GM21390 (cell line): ENCODE data around the gene UPP2.

ENCODE experiments used
- ATAC-seq: cut with Tn5 transposase; IDR thresholded peaks from one replicate; pipeline ENCODE4 v1.9.1; 2021; ENCODE audit not compliant: unreplicated experiment

UPP2 gene

DNA sequence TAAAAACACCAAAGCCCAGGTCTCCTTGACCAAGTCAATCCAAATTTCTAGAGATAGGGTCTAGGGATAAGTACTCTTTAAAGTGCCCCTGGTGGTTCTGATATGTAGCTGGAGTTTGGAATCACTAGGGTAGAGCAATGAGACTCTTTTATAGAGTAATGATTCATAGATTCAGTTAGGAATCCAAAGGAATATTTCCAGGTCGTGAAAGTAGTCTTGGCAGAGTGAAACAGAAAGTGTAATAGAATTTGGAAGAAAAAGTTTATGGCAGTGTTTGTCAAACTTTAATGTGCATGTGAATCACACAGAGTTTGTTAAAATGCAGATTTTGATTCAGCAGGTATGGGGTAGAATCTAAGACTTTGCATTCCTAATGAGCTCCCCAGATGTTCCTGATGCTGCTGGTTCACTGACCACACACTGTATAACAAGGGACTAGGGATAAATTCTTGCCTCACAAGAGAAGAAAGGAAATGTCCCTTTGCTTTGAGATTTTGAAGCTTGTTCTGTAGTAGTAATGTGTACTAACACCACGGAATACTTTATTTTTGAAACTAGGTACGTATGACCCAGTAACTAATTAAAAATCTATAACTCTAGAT lies 1.8 kb downstream of the UPP2 start:
- ATAC-seq, result no peak

- no peak for ATAC-seq
These were observed 3.2 kb downstream of the UPP2 start for GRCh38 chr2:158104903-158105302.

DNA sequence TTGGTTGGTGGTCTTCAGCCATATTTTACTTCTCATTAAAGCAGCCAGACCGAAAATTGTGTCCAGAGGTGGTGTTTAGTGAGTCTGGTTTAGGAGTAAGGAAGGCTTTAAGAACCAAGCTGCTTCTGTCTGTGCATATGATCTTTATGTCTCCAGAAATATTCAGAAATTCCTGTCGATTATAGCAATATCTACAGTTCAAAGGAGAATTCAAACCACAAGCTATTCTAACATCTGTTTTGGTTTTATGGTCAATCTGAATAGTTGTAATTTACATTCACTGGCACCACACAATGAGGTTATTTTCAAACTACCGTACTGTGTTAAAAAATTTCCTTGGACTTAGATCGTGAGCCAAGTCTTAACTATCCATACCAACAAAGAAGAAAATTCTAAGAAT lies 11.3 kb downstream of the UPP2 start:
- ATAC-seq, result no peak

DNA sequence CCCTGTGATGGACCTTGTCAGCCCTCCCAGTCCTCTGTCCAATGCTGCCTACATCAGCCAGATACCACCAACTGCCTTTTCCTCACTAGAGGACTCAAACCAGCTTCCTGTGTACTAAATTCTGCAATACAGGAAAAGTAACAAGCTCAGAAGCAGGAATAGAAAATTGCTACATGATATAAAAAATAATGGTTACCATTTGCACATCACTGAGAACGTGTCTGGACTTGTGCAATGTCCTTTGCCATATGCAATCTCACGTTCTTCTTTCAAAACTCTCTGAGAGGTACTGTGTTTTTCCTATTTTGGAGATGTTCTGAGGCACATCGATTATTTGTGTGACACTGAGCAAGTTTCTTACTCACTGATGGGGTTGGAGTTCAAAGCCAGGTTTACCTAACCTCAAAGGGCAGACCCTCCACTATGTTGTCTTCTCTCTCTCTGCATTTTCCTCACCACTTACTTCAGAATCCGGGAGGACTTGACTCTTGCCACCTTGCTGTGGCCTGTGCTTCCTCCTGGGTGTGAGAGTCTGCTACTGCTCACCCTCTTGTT lies 12.1 kb downstream of the UPP2 start:
- no peak for ATAC-seq

DNA sequence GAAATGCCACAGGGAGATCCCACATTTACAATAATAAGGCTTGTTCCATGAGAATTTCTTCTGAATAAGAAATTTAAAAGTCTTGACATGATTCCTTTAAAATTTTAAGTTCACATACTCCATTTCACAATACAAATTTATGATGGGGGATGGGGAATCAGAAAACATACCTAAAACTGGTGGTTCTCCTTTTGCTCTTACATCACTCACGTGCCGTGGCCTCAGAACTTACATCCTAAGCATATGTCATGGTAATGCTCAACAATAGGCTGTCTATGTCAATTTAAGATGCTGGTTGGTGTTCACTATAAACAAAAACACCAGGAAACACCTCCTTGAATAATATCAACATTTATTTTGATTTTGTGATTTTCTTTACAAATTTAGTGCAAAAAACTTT lies 12.8 kb downstream of the UPP2 start:
- ATAC-seq, result no peak

GRCh38 chr2:158115202-158115767 lies 13.6 kb downstream of the UPP2 start:
- ATAC-seq, result no peak

- ATAC-seq, result no peak
These were observed 15.3 kb downstream of the UPP2 start for GRCh38 chr2:158116936-158117335.

DNA sequence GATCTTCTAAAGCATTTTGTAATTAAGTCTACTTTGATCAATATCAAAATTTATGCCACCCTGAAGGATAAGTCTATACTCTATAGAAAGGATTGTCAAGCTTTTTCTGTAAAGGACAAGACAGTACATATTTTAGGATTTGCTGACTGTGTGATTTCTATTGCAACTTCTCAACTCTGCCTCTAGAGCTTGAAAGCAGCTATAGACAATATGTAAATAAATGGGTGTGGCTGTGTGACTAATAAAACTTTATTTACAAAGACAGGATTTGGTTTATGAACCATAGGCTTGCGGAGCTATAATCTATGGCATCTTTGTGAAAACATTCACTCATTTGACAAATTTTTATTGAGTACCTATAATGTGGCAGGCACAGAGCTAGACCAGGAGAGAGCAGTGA lies 18.4 kb downstream of the UPP2 start:
- no peak for ATAC-seq

- ATAC-seq, result no peak
These were observed 19.3 kb downstream of the UPP2 start for GRCh38 chr2:158120664-158121641.

- ATAC-seq, result no peak
These were observed 23.2 kb downstream of the UPP2 start for GRCh38 chr2:158124896-158125295.

DNA sequence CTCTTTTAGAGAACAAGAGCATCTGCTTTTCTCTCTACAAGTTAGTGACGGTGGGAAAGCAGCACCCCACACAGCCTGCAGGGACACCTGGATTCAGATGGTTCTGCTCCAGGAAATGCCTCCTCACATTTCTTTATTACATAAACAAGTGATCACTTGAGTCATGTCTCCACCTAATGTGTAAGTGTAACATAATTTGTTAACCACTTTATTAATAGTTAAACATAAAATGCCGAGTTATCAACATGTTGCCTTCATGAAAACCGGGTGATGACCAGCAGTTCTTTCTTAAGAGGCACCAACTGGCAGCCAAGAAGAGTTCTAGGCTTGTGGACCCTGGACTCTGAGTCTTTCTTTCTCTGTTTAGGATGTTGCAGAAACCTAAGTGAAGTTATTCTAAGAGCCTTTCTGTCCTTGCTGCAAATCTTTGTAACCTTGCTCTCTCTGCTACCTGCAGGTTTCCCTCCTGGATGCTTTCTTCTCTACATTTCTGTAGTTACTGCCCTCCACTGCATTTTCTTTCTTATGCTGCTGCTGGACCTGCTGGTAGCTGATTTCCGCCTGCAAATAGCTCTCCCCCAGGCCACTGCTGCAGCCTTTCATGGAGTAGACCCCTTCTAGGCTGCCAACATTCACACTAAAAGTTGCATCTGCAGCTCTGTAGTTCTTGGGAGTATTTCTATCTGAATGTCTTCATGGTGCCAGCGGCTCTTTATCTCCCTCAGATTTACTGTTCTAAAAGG lies 24.3 kb downstream of the UPP2 start:
- no peak for ATAC-seq

DNA sequence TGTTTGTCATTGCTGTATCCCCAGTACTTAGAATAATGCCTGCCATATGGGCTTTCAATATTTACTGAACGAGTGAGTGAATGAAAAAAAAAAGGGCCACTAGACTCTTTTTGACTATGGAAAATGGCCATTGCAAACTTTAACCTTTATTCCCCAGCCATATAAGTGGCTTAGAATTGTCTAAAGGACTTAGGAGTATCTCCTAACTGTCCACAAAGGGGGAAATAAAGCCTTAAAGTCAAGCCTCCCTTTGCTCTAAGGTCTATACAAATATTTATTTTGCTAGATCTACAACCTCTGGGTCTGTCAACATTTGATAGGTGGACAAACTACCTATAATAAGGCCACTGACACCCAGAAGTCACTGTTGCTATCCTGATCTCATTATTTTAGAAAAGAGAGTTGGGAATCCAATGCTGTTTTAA lies 25.7 kb downstream of the UPP2 start:
- ATAC-seq, result no peak

DNA sequence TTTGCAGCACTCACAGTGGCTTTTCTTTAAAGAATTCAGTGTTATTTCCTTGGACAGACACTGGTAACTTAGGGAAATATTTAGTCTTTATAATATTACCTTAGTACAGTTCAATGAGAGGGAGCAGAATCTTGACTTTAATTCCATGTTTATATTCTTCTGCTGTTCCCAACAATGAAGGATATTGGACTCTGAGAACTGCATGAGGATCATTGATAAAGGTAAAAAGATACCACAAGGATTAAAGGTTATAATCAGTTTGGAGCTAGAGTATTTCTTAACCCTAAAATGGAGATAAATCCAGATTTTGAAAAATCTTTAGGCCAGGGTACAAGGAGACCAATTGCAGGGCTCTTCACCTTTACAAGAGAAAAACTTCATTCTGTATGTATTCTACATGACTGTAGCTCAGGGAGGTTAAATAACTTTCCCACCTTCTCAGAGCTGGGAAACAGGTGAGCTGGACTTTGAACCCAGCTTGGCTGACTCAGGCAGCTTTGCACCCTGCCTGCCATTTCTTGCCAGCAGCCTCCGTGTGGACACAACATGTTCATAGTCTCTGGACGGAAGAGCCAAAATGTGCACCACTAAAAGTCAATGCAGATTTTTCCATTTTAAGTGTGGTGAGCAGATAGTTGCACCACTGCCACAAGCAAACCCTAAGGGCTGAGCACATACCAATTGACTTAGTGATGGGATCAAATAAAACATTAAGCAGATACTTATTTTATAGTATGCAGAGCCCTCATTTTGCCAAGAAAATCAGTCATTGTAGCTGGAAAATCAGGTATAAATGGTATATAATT lies 26.7 kb downstream of the UPP2 start:
- ATAC-seq, result no peak

GRCh38 chr2:158129037-158129436 lies 27.4 kb downstream of the UPP2 start:
- ATAC-seq, result no peak

DNA sequence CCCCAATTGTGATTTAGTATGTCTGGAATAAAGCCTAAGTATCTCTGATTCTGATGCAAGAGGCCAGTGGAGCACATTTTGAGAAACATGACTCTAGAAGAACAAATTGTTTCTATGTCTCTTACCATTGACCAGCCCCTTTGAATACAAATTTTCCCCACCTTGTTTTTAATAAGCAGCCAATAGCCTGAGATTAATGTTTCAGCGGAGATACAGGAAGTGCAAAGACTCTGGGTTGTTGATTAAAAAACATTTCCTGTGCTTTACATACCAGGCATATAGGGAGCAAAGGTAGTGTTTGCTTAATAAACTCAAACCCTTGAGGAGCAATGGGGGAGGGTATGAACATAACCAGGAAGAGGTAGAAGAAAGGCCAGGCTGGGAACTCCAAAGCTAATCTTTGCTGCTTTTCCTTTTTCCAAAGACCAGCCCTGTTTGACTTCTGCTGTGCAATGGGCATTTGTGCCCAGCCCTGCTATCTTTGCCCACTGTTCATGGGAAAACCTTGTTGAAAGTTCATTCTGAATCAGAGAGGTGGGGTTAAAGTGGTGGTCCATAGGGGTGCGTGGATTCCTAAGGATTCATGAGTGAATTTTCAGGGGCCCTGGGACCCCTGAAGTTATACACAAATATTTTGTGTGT lies 29.3 kb downstream of the UPP2 start:
- no peak for ATAC-seq

DNA sequence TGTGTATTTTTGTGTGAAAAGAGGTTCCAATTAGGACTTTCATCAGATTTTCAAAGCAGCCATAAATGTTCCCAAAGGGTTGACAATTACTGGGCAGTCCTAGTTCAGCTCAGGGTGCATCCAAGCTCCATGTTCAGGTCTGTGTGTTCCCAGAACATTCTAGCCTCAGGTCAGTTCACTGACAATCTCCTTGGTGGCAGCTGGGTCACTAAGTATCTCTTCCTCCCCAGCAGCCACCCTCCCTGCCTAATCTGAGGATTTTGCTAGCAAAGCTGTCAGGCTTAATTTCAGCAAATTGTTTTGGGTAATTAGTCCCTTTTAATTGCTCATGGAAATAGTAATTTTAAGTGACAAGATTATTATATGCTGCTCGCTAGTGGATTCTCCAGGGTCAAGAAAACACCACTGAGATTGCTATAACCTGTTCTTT lies 29.8 kb downstream of the UPP2 start:
- no peak for ATAC-seq

GRCh38 chr2:158131919-158132566 lies 30.4 kb downstream of the UPP2 start:
- no peak for ATAC-seq

- no peak for ATAC-seq
These were observed 32.4 kb downstream of the UPP2 start for GRCh38 chr2:158134055-158134454.

DNA sequence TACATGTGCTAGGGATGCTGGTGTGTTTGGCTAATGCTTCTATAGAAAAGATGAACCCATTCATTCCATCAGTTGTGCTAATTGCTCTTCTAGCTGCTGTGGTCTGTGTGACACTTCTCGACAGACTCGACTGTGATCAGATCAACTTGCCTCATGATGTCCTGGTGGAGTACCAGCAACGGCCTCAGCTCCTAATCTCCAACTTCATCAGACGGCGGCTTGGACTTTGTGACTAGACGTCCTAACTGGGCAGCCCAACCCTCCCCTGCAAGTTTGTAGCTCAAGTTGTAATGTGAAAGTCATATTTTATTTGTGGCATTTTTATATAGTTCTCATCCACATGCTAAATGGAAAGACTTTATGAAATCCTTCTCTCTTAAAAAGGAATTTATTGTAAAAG lies 33.0 kb downstream of the UPP2 start:
- no peak for ATAC-seq
